WTC11 (cell line): ENCODE results near the gene WIPF3.

ENCODE experiments used
- ETV6 ChIP-seq: sonication (generic); formaldehyde crosslinking; IDR thresholded peaks from 2 replicates; pipeline ENCODE4 v1.8.1; 2022; ENCODE audit warnings: mild to moderate bottlenecking, missing genetic modification reagents
- JUN ChIP-seq: sonication (generic); formaldehyde crosslinking; IDR thresholded peaks from 2 replicates; pipeline ENCODE4 v1.8.0; 2023; ENCODE audit warnings: mild to moderate bottlenecking, missing genetic modification reagents
- MXD4 ChIP-seq: fragments of 250-450 bp; sonication (Bioruptor Pico); IDR thresholded peaks from 2 replicates; pipeline ENCODE4 v1.8.0; 2021; ENCODE audit warnings: mild to moderate bottlenecking, moderate library complexity, borderline replicate concordance
- NR2C2 ChIP-seq: sonication (generic); formaldehyde crosslinking; IDR thresholded peaks from 2 replicates; pipeline ENCODE4 v1.8.0; 2022; ENCODE audit warnings: mild to moderate bottlenecking, missing genetic modification reagents
- SP1 ChIP-seq: sonication (generic); formaldehyde crosslinking; conservative IDR thresholded peaks from 2 replicates; pipeline ENCODE4 v1.8.1; 2022; ENCODE audit warnings: missing genetic modification reagents
- TF ChIP-seq, protein P1 (sequence below): fragments of 200-600 bp; IDR thresholded peaks from 2 replicates; pipeline ENCODE4 v1.8.0; 2022; ENCODE audit warnings: antibody characterized with exemption
- TF ChIP-seq, protein P2 (sequence below): sonication (generic); formaldehyde crosslinking; conservative IDR thresholded peaks from 2 replicates; pipeline ENCODE4 v1.8.1; 2022; ENCODE audit warnings: mild to moderate bottlenecking, missing genetic modification reagents
- TF ChIP-seq, protein P3 (sequence below): sonication (generic); formaldehyde crosslinking; IDR thresholded peaks from 2 replicates; pipeline ENCODE4 v1.8.0; 2023; ENCODE audit warnings: missing genetic modification reagents, mild to moderate bottlenecking, borderline replicate concordance
- TF ChIP-seq, protein P4 (sequence below): sonication (generic); formaldehyde crosslinking; IDR thresholded peaks from 2 replicates; pipeline ENCODE4 v1.8.0; 2023; ENCODE audit warnings: missing genetic modification reagents
- TF ChIP-seq, protein P5 (sequence below): sonication (generic); formaldehyde crosslinking; IDR thresholded peaks from 2 replicates; pipeline ENCODE4 v1.8.0; 2022; ENCODE audit warnings: mild to moderate bottlenecking, missing genetic modification reagents
- TF ChIP-seq, protein P6 (sequence below): fragments of 250-450 bp; sonication (Bioruptor Pico); conservative IDR thresholded peaks from 2 replicates; pipeline ENCODE4 v1.9.0; 2021; ENCODE audit warnings: mild to moderate bottlenecking
- TF ChIP-seq, protein P7 (sequence below): sonication (generic); formaldehyde crosslinking; IDR thresholded peaks from 2 replicates; pipeline ENCODE4 v1.8.1; 2023; ENCODE audit warnings: mild to moderate bottlenecking, missing genetic modification reagents, moderate library complexity
- TF ChIP-seq, protein P8 (sequence below): sonication (generic); formaldehyde crosslinking; IDR thresholded peaks from 2 replicates; pipeline ENCODE4 v1.8.0; 2022; ENCODE audit warnings: mild to moderate bottlenecking, missing genetic modification reagents
- TF ChIP-seq, protein P9 (sequence below): fragments of 250-450 bp; sonication (Bioruptor Pico); IDR thresholded peaks from 2 replicates; pipeline ENCODE4 v2.1.2; 2022; ENCODE audit warnings: mild to moderate bottlenecking, moderate library complexity

DNA sequence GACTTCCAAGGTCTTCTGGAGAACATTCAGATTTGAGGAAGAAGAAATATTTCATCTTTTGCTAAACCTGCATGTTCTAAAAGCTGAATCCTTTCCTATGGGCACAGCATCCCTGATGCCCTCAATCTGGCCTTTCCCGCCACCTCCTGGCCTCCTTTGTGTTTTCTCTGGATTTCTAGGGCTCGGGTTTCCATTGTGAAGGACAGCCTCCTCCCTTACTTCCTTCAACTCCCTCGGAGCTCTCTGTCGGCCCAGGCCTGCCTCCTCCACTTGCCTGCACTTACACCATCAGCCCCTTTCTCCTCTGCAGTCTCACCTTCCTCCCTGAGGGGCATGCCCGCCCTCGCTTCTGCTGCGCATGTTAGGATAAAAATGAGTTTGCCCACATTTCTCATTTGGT lies 75.4 kb downstream of the WIPF3 start:
- TF ChIP-seq, protein P1, sequence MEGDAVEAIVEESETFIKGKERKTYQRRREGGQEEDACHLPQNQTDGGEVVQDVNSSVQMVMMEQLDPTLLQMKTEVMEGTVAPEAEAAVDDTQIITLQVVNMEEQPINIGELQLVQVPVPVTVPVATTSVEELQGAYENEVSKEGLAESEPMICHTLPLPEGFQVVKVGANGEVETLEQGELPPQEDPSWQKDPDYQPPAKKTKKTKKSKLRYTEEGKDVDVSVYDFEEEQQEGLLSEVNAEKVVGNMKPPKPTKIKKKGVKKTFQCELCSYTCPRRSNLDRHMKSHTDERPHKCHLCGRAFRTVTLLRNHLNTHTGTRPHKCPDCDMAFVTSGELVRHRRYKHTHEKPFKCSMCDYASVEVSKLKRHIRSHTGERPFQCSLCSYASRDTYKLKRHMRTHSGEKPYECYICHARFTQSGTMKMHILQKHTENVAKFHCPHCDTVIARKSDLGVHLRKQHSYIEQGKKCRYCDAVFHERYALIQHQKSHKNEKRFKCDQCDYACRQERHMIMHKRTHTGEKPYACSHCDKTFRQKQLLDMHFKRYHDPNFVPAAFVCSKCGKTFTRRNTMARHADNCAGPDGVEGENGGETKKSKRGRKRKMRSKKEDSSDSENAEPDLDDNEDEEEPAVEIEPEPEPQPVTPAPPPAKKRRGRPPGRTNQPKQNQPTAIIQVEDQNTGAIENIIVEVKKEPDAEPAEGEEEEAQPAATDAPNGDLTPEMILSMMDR: no peak
- TF ChIP-seq, protein P2, sequence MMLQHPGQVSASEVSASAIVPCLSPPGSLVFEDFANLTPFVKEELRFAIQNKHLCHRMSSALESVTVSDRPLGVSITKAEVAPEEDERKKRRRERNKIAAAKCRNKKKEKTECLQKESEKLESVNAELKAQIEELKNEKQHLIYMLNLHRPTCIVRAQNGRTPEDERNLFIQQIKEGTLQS (CRISPR knock-in tag): no peak
- no peak for TF ChIP-seq NR2C2 (CRISPR knock-in tag)
- TF ChIP-seq SP1 (CRISPR knock-in tag): no peak
- TF ChIP-seq JUN (CRISPR knock-in tag): no peak
- TF ChIP-seq MXD4: no peak
- TF ChIP-seq ETV6 (CRISPR knock-in tag): no peak
- TF ChIP-seq, protein P3, sequence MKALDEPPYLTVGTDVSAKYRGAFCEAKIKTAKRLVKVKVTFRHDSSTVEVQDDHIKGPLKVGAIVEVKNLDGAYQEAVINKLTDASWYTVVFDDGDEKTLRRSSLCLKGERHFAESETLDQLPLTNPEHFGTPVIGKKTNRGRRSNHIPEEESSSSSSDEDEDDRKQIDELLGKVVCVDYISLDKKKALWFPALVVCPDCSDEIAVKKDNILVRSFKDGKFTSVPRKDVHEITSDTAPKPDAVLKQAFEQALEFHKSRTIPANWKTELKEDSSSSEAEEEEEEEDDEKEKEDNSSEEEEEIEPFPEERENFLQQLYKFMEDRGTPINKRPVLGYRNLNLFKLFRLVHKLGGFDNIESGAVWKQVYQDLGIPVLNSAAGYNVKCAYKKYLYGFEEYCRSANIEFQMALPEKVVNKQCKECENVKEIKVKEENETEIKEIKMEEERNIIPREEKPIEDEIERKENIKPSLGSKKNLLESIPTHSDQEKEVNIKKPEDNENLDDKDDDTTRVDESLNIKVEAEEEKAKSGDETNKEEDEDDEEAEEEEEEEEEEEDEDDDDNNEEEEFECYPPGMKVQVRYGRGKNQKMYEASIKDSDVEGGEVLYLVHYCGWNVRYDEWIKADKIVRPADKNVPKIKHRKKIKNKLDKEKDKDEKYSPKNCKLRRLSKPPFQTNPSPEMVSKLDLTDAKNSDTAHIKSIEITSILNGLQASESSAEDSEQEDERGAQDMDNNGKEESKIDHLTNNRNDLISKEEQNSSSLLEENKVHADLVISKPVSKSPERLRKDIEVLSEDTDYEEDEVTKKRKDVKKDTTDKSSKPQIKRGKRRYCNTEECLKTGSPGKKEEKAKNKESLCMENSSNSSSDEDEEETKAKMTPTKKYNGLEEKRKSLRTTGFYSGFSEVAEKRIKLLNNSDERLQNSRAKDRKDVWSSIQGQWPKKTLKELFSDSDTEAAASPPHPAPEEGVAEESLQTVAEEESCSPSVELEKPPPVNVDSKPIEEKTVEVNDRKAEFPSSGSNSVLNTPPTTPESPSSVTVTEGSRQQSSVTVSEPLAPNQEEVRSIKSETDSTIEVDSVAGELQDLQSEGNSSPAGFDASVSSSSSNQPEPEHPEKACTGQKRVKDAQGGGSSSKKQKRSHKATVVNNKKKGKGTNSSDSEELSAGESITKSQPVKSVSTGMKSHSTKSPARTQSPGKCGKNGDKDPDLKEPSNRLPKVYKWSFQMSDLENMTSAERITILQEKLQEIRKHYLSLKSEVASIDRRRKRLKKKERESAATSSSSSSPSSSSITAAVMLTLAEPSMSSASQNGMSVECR (CRISPR knock-in tag): no peak
- TF ChIP-seq, protein P4, sequence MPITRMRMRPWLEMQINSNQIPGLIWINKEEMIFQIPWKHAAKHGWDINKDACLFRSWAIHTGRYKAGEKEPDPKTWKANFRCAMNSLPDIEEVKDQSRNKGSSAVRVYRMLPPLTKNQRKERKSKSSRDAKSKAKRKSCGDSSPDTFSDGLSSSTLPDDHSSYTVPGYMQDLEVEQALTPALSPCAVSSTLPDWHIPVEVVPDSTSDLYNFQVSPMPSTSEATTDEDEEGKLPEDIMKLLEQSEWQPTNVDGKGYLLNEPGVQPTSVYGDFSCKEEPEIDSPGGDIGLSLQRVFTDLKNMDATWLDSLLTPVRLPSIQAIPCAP (CRISPR knock-in tag): no peak
- TF ChIP-seq, protein P5, sequence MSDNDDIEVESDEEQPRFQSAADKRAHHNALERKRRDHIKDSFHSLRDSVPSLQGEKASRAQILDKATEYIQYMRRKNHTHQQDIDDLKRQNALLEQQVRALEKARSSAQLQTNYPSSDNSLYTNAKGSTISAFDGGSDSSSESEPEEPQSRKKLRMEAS (CRISPR knock-in tag): no peak
- TF ChIP-seq, protein P6, sequence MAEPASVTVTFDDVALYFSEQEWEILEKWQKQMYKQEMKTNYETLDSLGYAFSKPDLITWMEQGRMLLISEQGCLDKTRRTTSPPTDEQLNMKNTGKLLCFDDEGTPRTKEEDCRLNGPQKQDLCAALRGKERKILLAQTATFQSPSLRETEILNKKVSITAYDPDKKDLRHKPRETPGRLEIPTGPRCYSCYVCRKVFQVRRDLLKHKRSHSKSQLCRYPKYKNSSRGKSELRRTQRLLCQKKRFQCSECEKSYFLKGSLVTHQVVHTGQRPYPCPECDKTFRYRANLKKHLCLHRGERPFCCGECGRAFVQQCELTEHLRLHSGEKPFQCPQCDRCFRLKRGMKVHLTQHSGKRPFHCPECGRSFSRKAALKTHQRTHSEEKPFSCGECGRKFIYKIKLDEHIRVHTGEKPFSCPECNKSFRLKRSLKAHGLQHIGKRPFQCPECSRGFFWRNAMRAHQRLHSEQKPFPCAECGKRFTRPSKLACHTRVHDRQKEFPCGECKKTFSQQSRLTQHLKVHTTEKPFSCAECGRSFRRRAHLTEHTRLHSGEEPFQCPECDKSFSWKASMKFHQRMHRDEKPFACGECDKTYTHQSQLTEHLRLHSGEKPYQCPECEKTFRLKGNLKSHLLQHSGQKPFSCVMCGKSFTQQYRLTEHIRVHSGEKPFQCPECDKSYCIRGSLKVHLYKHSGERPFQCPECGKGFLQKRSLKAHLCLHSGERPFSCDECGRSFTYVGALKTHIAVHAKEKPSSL: no peak
- TF ChIP-seq, protein P7, sequence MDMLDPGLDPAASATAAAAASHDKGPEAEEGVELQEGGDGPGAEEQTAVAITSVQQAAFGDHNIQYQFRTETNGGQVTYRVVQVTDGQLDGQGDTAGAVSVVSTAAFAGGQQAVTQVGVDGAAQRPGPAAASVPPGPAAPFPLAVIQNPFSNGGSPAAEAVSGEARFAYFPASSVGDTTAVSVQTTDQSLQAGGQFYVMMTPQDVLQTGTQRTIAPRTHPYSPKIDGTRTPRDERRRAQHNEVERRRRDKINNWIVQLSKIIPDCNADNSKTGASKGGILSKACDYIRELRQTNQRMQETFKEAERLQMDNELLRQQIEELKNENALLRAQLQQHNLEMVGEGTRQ (CRISPR knock-in tag): no peak
- TF ChIP-seq, protein P8, sequence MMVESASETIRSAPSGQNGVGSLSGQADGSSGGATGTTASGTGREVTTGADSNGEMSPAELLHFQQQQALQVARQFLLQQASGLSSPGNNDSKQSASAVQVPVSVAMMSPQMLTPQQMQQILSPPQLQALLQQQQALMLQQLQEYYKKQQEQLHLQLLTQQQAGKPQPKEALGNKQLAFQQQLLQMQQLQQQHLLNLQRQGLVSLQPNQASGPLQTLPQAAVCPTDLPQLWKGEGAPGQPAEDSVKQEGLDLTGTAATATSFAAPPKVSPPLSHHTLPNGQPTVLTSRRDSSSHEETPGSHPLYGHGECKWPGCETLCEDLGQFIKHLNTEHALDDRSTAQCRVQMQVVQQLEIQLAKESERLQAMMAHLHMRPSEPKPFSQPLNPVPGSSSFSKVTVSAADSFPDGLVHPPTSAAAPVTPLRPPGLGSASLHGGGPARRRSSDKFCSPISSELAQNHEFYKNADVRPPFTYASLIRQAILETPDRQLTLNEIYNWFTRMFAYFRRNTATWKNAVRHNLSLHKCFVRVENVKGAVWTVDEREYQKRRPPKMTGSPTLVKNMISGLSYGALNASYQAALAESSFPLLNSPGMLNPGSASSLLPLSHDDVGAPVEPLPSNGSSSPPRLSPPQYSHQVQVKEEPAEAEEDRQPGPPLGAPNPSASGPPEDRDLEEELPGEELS: no peak
- TF ChIP-seq, protein P9, sequence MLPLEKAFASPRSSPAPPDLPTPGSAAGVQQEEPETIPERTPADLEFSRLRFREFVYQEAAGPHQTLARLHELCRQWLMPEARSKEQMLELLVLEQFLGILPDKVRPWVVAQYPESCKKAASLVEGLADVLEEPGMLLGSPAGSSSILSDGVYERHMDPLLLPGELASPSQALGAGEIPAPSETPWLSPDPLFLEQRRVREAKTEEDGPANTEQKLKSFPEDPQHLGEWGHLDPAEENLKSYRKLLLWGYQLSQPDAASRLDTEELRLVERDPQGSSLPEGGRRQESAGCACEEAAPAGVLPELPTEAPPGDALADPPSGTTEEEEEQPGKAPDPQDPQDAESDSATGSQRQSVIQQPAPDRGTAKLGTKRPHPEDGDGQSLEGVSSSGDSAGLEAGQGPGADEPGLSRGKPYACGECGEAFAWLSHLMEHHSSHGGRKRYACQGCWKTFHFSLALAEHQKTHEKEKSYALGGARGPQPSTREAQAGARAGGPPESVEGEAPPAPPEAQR: no peak
